ENCODE data around the gene IL1RAP.

IL1RAP gene

DNA sequence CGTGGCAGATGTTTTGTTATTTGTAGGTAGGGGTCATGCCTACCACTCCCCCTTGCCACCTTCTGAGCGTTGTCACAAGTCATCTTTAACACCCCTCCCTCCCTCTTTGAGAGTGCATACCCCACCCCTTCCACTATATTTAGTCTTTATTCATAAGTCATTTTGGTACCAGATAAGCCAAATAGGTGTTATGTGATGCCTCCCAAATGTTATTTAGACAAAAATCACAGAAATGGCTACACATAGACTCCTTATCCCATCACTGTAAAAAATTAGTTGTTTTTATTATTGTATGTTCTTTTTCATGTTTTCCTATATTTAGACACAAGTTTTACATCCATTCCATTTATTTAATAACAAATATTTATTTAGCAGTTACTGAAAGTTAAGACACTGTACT, 93.1 kb downstream of the IL1RAP start:
- TF ChIP-seq, protein P1, sequence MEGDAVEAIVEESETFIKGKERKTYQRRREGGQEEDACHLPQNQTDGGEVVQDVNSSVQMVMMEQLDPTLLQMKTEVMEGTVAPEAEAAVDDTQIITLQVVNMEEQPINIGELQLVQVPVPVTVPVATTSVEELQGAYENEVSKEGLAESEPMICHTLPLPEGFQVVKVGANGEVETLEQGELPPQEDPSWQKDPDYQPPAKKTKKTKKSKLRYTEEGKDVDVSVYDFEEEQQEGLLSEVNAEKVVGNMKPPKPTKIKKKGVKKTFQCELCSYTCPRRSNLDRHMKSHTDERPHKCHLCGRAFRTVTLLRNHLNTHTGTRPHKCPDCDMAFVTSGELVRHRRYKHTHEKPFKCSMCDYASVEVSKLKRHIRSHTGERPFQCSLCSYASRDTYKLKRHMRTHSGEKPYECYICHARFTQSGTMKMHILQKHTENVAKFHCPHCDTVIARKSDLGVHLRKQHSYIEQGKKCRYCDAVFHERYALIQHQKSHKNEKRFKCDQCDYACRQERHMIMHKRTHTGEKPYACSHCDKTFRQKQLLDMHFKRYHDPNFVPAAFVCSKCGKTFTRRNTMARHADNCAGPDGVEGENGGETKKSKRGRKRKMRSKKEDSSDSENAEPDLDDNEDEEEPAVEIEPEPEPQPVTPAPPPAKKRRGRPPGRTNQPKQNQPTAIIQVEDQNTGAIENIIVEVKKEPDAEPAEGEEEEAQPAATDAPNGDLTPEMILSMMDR (conservative IDR thresholded peaks at IDR 0.05; ENCODE audit: control insufficient read depth, insufficient read depth, low read depth, low read length): no peak
- no peak for DNase-seq (ENCODE audit: low read depth)
- H3K4me3 ChIP-seq (ENCODE audit: control insufficient read depth, low read depth, low read length): no peak overlapping the region

DNA sequence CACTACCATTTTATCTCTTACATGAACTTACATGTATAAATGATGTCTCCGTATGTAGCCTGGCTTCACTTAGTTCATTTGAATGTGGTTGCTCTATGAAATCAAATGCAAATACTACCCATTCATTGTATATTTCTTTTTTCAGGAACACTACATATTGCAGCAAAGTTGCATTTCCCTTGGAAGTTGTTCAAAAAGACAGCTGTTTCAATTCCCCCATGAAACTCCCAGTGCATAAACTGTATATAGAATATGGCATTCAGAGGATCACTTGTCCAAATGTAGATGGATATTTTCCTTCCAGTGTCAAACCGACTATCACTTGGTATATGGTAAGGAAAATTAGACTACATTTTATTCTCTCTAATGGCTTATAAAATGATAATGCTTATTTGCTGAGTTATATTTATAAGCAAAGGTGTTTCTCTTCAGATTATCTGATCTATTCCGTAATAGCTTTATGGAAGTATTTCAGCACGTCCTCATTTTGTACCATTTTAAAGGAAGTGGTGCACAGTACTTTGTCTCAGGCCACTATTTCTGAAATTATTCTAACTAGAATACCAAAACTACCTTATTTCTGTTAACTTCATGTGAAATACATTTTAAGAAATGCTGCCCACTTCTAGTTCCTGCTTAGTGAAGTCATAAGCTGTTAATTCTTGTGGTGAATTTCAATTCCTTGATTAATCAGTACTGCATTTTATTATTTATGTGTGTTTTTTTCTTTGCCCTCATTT, 95.1 kb downstream of the IL1RAP start:
- TF ChIP-seq, protein P1 (conservative IDR thresholded peaks at IDR 0.05; ENCODE audit: control insufficient read depth, insufficient read depth, low read depth, low read length): no peak
- no peak for DNase-seq (ENCODE audit: low read depth)
- no peak overlapping the region for H3K4me3 ChIP-seq (ENCODE audit: control insufficient read depth, low read depth, low read length)

GRCh38 chr3:190614226-190615059, 100.6 kb downstream of the IL1RAP start:
- H3K4me3 ChIP-seq (ENCODE audit: control insufficient read depth, low read depth, low read length): no peak overlapping the region
- DNase-seq (ENCODE audit: low read depth): no peak
- TF ChIP-seq, protein P1 (conservative IDR thresholded peaks at IDR 0.05; ENCODE audit: control insufficient read depth, insufficient read depth, low read depth, low read length): no peak

- no peak for DNase-seq (ENCODE audit: low read depth)
- H3K4me3 ChIP-seq (ENCODE audit: control insufficient read depth, low read depth, low read length): no peak overlapping the region
- TF ChIP-seq, protein P1 (conservative IDR thresholded peaks at IDR 0.05; ENCODE audit: control insufficient read depth, insufficient read depth, low read depth, low read length): no peak
These were observed 101.1 kb downstream of the IL1RAP start for GRCh38 chr3:190615060-190615384.

GRCh38 chr3:190615607-190616006, 101.7 kb downstream of the IL1RAP start:
- TF ChIP-seq, protein P1 (conservative IDR thresholded peaks at IDR 0.05; ENCODE audit: control insufficient read depth, insufficient read depth, low read depth, low read length): no peak
- no peak for DNase-seq (ENCODE audit: low read depth)
- H3K4me3 ChIP-seq (ENCODE audit: control insufficient read depth, low read depth, low read length): no peak overlapping the region

DNA sequence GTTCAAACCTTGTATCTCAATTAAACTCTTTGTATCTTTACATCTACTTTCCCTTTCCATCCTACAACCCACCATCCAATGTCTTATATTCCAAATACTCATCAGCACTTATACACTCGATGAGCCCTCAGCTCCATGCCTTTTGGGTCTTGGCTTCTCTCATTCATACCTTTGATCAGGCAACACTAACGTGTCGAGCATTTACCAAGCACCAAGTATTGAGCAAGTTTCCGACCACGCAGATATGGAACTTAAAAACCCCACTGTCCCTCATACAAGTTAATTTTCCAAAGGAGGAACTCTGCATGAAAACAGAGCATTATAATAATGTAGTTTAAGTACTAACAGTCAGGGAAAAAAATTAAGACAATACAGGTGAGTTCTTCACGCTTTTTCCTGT, 102.8 kb downstream of the IL1RAP start:
- TF ChIP-seq, protein P1 (conservative IDR thresholded peaks at IDR 0.05; ENCODE audit: control insufficient read depth, insufficient read depth, low read depth, low read length): no peak
- no peak overlapping the region for H3K4me3 ChIP-seq (ENCODE audit: control insufficient read depth, low read depth, low read length)
- DNase-seq (ENCODE audit: low read depth): no peak

Measured in fibroblast of mammary gland (primary cell).